AG04449 (cell line): Measurements from ENCODE around the gene SPTB.

Experiments
- CTCF ChIA-PET: fragments of 350-600 bp; formaldehyde crosslinking; extraction: SDS; loops from one replicate; lab custom pipeline; 2021; ENCODE audit warnings: antibody characterized with exemption; lab: Yijun Ruan, JAX
- POLR2A ChIA-PET: fragments of 400-600, 350-600 bp; formaldehyde crosslinking; extraction: SDS; loops from one replicate; lab custom pipeline; 2020; ENCODE audit warnings: antibody characterized with exemption, inconsistent platforms; lab: Yijun Ruan, JAX
- DNase-seq: peaks from one replicate; pipeline ENCODE4 v3.0.0-alpha.2; 2010; ENCODE audit warnings: low read depth, low spot score
- H3K4me3 ChIP-seq: 2 replicates; pipeline ENCODE4 v1.5.1; 2011; ENCODE audit warnings: low read depth, mild to moderate bottlenecking, control low read depth, low read length
- TF ChIP-seq, protein P1 (sequence below): IDR thresholded peaks from one replicate; pipeline ENCODE4 v1.5.1; 2011; ENCODE audit warnings: mild to moderate bottlenecking, moderate library complexity, low read length, control low read depth, inconsistent platforms; ENCODE audit not compliant: insufficient read depth; ENCODE audit errors: missing control alignments

Gene SPTB

DNA sequence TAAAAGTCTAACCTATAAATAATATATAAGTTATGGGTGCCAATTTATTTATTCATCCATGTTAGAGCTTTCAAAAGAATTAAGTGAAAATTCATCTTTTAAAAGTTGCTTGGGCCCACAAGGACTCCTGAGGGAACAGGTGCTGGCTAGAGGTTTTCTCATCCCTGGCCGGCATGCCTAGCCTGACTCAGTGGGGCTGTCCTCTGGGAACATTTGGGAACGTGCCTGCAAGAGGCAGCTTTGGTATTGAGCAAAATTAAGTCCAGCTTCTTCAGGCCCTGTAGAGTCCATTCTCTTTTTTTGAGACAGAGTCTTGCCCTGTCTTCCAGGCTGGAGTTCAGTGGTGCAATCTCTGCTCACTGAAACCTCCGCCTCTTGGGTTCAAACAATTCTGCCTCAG lies 44.7 kb downstream of the SPTB start:
- DNase-seq = no peak
- no peak overlapping the region for H3K4me3 ChIP-seq
- POLR2A ChIA-PET = no interaction called here
- TF ChIP-seq, protein P1, sequence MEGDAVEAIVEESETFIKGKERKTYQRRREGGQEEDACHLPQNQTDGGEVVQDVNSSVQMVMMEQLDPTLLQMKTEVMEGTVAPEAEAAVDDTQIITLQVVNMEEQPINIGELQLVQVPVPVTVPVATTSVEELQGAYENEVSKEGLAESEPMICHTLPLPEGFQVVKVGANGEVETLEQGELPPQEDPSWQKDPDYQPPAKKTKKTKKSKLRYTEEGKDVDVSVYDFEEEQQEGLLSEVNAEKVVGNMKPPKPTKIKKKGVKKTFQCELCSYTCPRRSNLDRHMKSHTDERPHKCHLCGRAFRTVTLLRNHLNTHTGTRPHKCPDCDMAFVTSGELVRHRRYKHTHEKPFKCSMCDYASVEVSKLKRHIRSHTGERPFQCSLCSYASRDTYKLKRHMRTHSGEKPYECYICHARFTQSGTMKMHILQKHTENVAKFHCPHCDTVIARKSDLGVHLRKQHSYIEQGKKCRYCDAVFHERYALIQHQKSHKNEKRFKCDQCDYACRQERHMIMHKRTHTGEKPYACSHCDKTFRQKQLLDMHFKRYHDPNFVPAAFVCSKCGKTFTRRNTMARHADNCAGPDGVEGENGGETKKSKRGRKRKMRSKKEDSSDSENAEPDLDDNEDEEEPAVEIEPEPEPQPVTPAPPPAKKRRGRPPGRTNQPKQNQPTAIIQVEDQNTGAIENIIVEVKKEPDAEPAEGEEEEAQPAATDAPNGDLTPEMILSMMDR = no peak
- CTCF ChIA-PET = interaction anchor here (0.6 to 15.1 kb wide), 5 partner anchors 9 to 57 kb away, joined by 3 to 219 read pairs (median 4); no protein-coding TSS in a partner anchor

GRCh38 chr14:64831419-64831818 lies 48.3 kb downstream of the SPTB start:
- TF ChIP-seq, protein P1 = no peak
- ChIA-PET POLR2A (no interaction called here), CTCF (interaction anchor here (0.7 to 18.8 kb wide), 5 partner anchors 8 to 80 kb away, joined by 3 to 419 read pairs (median 28); no protein-coding TSS in a partner anchor)

GRCh38 chr14:64830961-64831360 lies 48.7 kb downstream of the SPTB start:
- ChIA-PET CTCF (interaction anchor here (0.7 to 18.8 kb wide), 5 partner anchors 8 to 80 kb away, joined by 3 to 419 read pairs (median 28); no protein-coding TSS in a partner anchor), POLR2A (no interaction called here)
- DNase-seq = no peak
- TF ChIP-seq, protein P1 = no peak
- H3K4me3 ChIP-seq = no peak overlapping the region

More at GRCh38 chr14:64831419-64831818, 48.3 kb downstream of the SPTB start:
- DNase-seq = no peak
- no peak overlapping the region for H3K4me3 ChIP-seq

DNA sequence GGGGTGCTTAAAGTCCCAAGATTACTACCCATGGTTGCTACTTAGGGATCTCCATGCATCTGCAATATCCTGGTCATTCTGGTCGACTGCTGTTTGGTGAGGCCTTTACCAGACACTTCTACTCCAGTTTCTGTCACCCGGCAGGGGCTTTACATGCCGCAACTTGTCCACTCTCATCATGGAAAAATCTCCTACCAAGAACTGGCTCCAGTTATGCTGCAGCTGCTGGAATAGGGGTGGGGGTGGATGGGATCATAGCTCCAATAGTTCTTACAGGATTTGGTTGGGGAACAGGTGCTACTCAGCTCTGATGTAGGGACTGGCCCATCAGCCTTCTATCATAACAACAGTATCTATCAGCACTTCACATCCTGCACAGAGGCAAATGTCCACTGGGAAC lies 51.6 kb downstream of the SPTB start:
- no peak overlapping the region for H3K4me3 ChIP-seq
- TF ChIP-seq, protein P1 = no peak
- no peak for DNase-seq
- ChIA-PET CTCF (interaction anchor here (1.9 to 18.8 kb wide), 3 partner anchors 14 to 61 kb away, joined by 5 to 419 read pairs (median 219); no protein-coding TSS in a partner anchor), POLR2A (no interaction called here)

DNA sequence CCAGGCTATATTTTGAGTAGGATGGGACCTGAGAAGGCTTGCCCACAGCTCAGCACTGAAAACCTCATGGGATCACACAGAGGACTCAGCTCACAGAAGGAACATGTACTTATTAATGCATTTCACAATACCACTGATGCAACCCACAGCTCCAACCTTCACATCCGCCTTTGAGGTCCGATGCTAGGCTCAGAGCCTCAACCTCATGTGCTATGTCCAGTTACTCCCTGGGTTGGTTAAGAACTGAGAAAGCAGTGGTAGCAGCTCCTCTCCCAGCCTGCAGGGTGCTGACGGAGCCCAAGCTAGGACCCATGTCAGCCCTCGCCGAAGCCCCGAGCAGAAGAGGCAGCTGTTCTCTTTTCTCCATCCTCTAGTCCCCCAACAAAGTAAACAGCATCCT lies 52.9 kb downstream of the SPTB start:
- CTCF ChIA-PET = interaction anchor here (1.3 to 18.8 kb wide), 7 partner anchors 9 to 157 kb away, joined by 3 to 419 read pairs (median 8); no protein-coding TSS in a partner anchor

GRCh38 chr14:64826333-64826732 lies 53.4 kb downstream of the SPTB start:
- POLR2A ChIA-PET = no interaction called here

More for the DNA sequence above, 52.9 kb downstream of the SPTB start:
- no peak overlapping the region for H3K4me3 ChIP-seq
- DNase-seq = no peak
- POLR2A ChIA-PET = no interaction called here
- TF ChIP-seq, protein P1 = no peak

More at GRCh38 chr14:64826333-64826732, 53.4 kb downstream of the SPTB start:
- DNase-seq = no peak
- CTCF ChIA-PET = interaction anchor here (0.7 to 18.8 kb wide), 10 partner anchors 9 to 194 kb away, joined by 3 to 419 read pairs (median 8); no protein-coding TSS in a partner anchor
- TF ChIP-seq, protein P1 = no peak
- no peak overlapping the region for H3K4me3 ChIP-seq
